ENCODE results near the gene SYVN1.

- TF ChIP-seq NR2F2 (IDR thresholded peaks at IDR 0.05) (no peak), JUND (IDR thresholded peaks at IDR 0.05) (no peak), CTCF (IDR thresholded peaks at IDR 0.05; ENCODE audit: low read depth, low read length, missing input control) (no peak), RXRA (IDR thresholded peaks at IDR 0.05) (no peak), RAD21 (IDR thresholded peaks at IDR 0.05) (no peak), REST (IDR thresholded peaks at IDR 0.05) (no peak), ZBTB33 (IDR thresholded peaks at IDR 0.05) (no peak), GABPA (IDR thresholded peaks at IDR 0.05 in 1 of 2, conservative IDR thresholded peaks at IDR 0.05 in 1 of 2) (no peak), YY1 (IDR thresholded peaks at IDR 0.05) (no peak)
Measured at GRCh38 chr11:65084598-65085375, 49.5 kb downstream of the SYVN1 start.

Measured in liver (tissue), 3 donors.